SK-N-SH (cell line): ENCODE results near the gene TRAPPC2L.
"Not testable (repeated sequence)": the region's sequence is repeated elsewhere in the genome, so short reads cannot be mapped to it uniquely, and the experiment has no call there.

Experiments used
- EZH2phosphoT487 ChIP-seq: fragments of 200-600 bp; sonication (generic); IDR thresholded peaks from 2 replicates; pipeline ENCODE4 v1.6.1; 2017; ENCODE audit warnings: low read depth, mixed run types, mild to moderate bottlenecking, antibody characterized with exemption, moderate library complexity, borderline replicate concordance
- JUND ChIP-seq: IDR thresholded peaks from 2 replicates; pipeline ENCODE4 v1.4.0; 2012
- NRF1 ChIP-seq: IDR thresholded peaks from 2 replicates; pipeline ENCODE4 v1.6.1; 2012; ENCODE audit warnings: low read depth, mild to moderate bottlenecking, low read length
- POLR2AphosphoS5 ChIP-seq: IDR thresholded peaks from 2 replicates; pipeline ENCODE4 v1.6.1; 2012; ENCODE audit warnings: low read depth, low read length
- TAF1 ChIP-seq: IDR thresholded peaks from 2 replicates; pipeline ENCODE4 v1.6.1; 2012; ENCODE audit warnings: low read depth, mild to moderate bottlenecking, low read length, moderate library complexity, borderline replicate concordance
- TF ChIP-seq, protein P1 (sequence below): IDR thresholded peaks from 2 replicates; pipeline ENCODE4 v1.4.0; 2012; ENCODE audit warnings: low read depth
- TF ChIP-seq, protein P2 (sequence below): fragments of 200-600 bp; sonication (generic); IDR thresholded peaks from 2 replicates; pipeline ENCODE4 v1.6.1; 2017; ENCODE audit warnings: antibody characterized with exemption, mild to moderate bottlenecking, moderate library complexity

DNA sequence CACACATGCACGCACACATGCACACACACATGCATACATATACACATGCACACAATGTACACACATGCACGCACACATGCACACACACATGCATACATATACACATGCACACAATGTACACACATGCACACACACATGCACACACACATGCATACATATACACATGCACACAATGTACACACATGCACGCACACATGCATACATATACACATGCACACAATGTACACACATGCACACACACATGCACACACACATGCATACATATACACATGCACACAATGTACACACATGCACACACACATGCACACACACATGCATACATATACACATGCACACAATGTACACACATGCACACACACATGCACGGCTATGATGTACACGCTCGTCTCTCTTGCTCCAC, 37.3 kb downstream of the TRAPPC2L start:
- TF ChIP-seq, protein P1, sequence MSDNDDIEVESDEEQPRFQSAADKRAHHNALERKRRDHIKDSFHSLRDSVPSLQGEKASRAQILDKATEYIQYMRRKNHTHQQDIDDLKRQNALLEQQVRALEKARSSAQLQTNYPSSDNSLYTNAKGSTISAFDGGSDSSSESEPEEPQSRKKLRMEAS, result not testable (repeated sequence)
- TF ChIP-seq JUND, POLR2AphosphoS5, EZH2phosphoT487, TAF1, NRF1: not testable (repeated sequence)
- TF ChIP-seq, protein P2, sequence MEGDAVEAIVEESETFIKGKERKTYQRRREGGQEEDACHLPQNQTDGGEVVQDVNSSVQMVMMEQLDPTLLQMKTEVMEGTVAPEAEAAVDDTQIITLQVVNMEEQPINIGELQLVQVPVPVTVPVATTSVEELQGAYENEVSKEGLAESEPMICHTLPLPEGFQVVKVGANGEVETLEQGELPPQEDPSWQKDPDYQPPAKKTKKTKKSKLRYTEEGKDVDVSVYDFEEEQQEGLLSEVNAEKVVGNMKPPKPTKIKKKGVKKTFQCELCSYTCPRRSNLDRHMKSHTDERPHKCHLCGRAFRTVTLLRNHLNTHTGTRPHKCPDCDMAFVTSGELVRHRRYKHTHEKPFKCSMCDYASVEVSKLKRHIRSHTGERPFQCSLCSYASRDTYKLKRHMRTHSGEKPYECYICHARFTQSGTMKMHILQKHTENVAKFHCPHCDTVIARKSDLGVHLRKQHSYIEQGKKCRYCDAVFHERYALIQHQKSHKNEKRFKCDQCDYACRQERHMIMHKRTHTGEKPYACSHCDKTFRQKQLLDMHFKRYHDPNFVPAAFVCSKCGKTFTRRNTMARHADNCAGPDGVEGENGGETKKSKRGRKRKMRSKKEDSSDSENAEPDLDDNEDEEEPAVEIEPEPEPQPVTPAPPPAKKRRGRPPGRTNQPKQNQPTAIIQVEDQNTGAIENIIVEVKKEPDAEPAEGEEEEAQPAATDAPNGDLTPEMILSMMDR, result not testable (repeated sequence)
